ENCODE results near the gene KRT84. TPM values are rescaled to one million over a fixed set of nuclear protein-coding genes. Genes with fewer than 3 reads are reported as not detected.
"Not testable (repeated sequence)": the region's sequence is repeated elsewhere in the genome, so short reads cannot be mapped to it uniquely, and the experiment has no call there.

Gene KRT84
- total RNA-seq, 2 experiments from 2014 or later, result not detected

- no peaks in the 10 kb centered on the region for H3K79me2 ChIP-seq (ENCODE audit: insufficient read depth, low read depth, low read length)
- H4K20me1 ChIP-seq (ENCODE audit: insufficient read depth, low read length), result no peaks in the 10 kb centered on the region
- H2AFZ ChIP-seq (ENCODE audit: low read length), result no peak overlapping the region
- no TSS peak for BruUV-seq (replicated peaks)
- no peak overlapping the region for H3K4me2 ChIP-seq (ENCODE audit: low read length)
- ChIA-PET CTCF (ENCODE audit: unreplicated experiment) (no interaction called here), POLR2A (interaction anchor here (1.2 kb wide), 1 partner anchor 12 kb away, joined by 3 read pairs; no protein-coding TSS in a partner anchor)
- DNase-seq (ENCODE audit: low spot score), result no peak
- H3K4me1 ChIP-seq (ENCODE audit: insufficient read depth, low read length, poor library complexity, severe bottlenecking), result no peaks in the 10 kb centered on the region
- TF ChIP-seq CTCF (conservative IDR thresholded peaks at IDR 0.05; ENCODE audit: low read length) (no peak), EZH2phosphoT487 (IDR thresholded peaks at IDR 0.05; ENCODE audit: borderline replicate concordance, low read depth, low read length) (no peak)
- intact Hi-C loops (cut with micrococcal nuclease; ENCODE audit: unreplicated experiment), result no loop called here
- H3K27ac ChIP-seq (ENCODE audit: low read depth, low read length, poor library complexity, severe bottlenecking), result no peak overlapping the region
- H3K9me2 ChIP-seq (ENCODE audit: insufficient read depth, low read length), result no peaks in the 10 kb centered on the region
- no peaks in the 10 kb centered on the region for H3K9me3 ChIP-seq (ENCODE audit: low read length)
- no peaks in the 10 kb centered on the region for H3K36me3 ChIP-seq (ENCODE audit: insufficient read depth, low read length)
- H3K4me3 ChIP-seq (ENCODE audit: low read depth, low read length, poor library complexity, severe bottlenecking), result no peak overlapping the region
These were observed 27.8 kb upstream of the KRT84 start for GRCh38 chr12:52413202-52413601.

DNA sequence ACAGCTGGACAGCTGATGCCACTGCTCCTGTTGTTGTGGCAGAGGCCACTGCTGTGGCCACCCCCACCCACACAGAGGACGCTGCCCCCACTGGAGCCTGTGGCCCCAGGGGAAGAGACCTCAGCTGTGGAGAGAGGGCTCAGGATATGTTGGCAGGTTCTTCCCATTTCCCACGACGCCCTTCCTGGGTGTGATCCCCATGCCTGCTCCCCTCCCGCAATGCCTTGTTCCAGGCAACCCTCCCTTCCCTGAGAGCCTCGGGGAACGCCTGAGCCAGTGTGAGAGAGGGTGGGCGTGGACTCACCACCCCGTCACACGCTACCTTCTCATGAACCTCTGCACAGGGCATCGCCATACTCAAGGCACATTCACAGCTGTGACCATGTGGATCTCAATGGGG is 26.4 kb upstream of the KRT84 start:
- TF ChIP-seq EZH2phosphoT487 (IDR thresholded peaks at IDR 0.05; ENCODE audit: borderline replicate concordance, low read depth, low read length) (no peak), CTCF (conservative IDR thresholded peaks at IDR 0.05; ENCODE audit: low read length) (no peak)
- H4K20me1 ChIP-seq (ENCODE audit: insufficient read depth, low read length), result no peaks in the 10 kb centered on the region
- POLR2A ChIA-PET, result no interaction called here
- no peaks in the 10 kb centered on the region for H3K4me1 ChIP-seq (ENCODE audit: insufficient read depth, low read length, poor library complexity, severe bottlenecking)
- no peaks in the 10 kb centered on the region for H3K36me3 ChIP-seq (ENCODE audit: insufficient read depth, low read length)
- no peak overlapping the region for H3K27ac ChIP-seq (ENCODE audit: low read depth, low read length, poor library complexity, severe bottlenecking)
- intact Hi-C loops (cut with micrococcal nuclease; ENCODE audit: unreplicated experiment), result no loop called here
- no peak overlapping the region for H3K4me3 ChIP-seq (ENCODE audit: low read depth, low read length, poor library complexity, severe bottlenecking)
- H3K4me2 ChIP-seq (ENCODE audit: low read length), result no peak overlapping the region
- no peaks in the 10 kb centered on the region for H3K9me2 ChIP-seq (ENCODE audit: insufficient read depth, low read length)
- H3K79me2 ChIP-seq (ENCODE audit: insufficient read depth, low read depth, low read length), result no peaks in the 10 kb centered on the region
- no TSS peak for BruUV-seq (replicated peaks)
- CTCF ChIA-PET (ENCODE audit: unreplicated experiment), result no interaction called here
- DNase-seq (ENCODE audit: low spot score), result no peak
- H3K9me3 ChIP-seq (ENCODE audit: low read length), result no peaks in the 10 kb centered on the region
- no peak overlapping the region for H2AFZ ChIP-seq (ENCODE audit: low read length)

DNA sequence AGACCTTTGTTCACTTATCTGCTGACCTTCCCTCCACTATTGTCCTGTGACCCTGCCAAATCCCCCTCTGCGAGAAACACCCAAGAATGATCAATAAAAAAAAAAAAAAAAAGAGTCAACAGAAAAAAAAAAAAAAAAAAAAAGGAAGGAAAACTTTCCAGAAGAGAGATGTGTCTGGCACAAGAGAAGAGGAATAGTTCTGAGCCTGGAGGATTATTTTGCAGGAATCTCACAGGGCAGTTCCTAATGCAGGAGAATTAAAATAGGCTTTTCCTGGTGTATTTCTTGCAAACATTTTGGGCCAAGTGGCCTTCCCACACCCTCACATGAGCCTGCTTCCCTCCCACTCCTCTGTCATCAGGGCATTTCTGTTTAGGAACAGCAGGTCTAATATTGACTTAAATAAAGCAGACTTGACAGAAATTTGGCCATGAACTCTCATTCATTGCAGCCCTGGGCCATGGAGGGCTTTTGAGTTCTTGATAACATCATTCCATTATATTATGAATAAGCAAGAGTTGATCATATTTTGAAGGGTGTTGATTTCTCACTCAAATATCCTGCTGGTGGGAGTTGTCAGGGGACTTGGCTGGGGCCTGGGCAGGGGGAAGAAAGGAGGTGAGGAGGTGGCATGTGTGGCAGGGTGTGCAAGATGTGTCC is 25.3 kb upstream of the KRT84 start:
- H3K4me1 ChIP-seq (ENCODE audit: insufficient read depth, low read length, poor library complexity, severe bottlenecking); H3K79me2 ChIP-seq (ENCODE audit: insufficient read depth, low read depth, low read length); H2AFZ ChIP-seq (ENCODE audit: low read length); H3K4me2 ChIP-seq (ENCODE audit: low read length); BruUV-seq (replicated peaks); H3K27ac ChIP-seq (ENCODE audit: low read depth, low read length, poor library complexity, severe bottlenecking); intact Hi-C loops (cut with micrococcal nuclease; ENCODE audit: unreplicated experiment); H3K36me3 ChIP-seq (ENCODE audit: insufficient read depth, low read length); H3K4me3 ChIP-seq (ENCODE audit: low read depth, low read length, poor library complexity, severe bottlenecking); H3K9me3 ChIP-seq (ENCODE audit: low read length); H4K20me1 ChIP-seq (ENCODE audit: insufficient read depth, low read length); CTCF ChIA-PET (ENCODE audit: unreplicated experiment); DNase-seq (ENCODE audit: low spot score); H3K9me2 ChIP-seq (ENCODE audit: insufficient read depth, low read length); POLR2A ChIA-PET: not testable (repeated sequence)
